ENCODE data around the gene BCOR. TPM values are rescaled to one million over a fixed set of nuclear protein-coding genes. Genes with fewer than 3 reads are reported as not detected.

Gene BCOR
- total RNA-seq, 2 experiments from 2014 or later: 26.1 to 26.3 TPM

DNA sequence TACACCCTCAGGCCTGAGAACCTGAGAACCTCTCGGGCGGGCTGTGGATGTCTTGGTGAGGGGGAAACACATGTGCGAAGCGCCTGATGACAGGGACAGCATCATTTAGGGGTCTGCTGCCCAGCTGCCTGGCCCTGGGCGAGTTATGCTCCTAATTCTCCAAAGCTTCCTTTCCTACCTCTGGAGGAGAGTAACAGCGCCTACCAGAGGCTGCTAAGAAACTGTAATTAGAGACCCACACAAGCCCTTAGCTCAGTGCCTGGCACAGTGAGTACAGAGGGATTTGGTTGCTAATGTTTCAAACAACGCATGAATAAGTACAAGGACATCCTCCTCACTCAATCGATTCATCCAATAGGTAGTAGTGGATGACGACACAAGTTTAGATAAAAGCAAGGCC is 40.4 kb downstream of the BCOR start:
- no peak for ATAC-seq (ENCODE audit: poor library complexity)
- no peak for DNase-seq
- Mint-ChIP-seq H3K9me3 (no peaks in the 10 kb centered on the region), H3K4me3 (no peak overlapping the region), H3K27me3 (no peaks in the 10 kb centered on the region), H3K27ac (no peak overlapping the region), H3K36me3 (ENCODE audit: low read depth) (peaks cover 87% of the 10 kb centered on the region), H3K4me1 (ENCODE audit: low read depth) (peaks cover 12% of the 10 kb centered on the region)
- Histone ChIP-seq H3K4me3 (ENCODE audit: low read length) (no peak overlapping the region), H3K27ac (ENCODE audit: low read depth in 1 of 2, low read length in 2 of 2) (no peak overlapping the region), H3K36me3 (ENCODE audit: insufficient read depth, low read length) (peaks cover 74% of the 10 kb centered on the region), H3K4me1 (ENCODE audit: insufficient read depth, low read length) (peaks cover 9% of the 10 kb centered on the region), H3K27me3 (ENCODE audit: control insufficient read depth in 1 of 2, insufficient read depth in 2 of 2, low read length in 2 of 2) (no peaks in the 10 kb centered on the region), H3K9me3 (ENCODE audit: control insufficient read depth in 1 of 2, insufficient read depth in 1 of 2, low read length in 2 of 2) (peaks cover 4 to 7% of the 10 kb centered on the region in 2 experiments)
- intact Hi-C loops (cut with DNase I, micrococcal nuclease): loop anchor here in 1 of 2 experiments (5.0 to 10.0 kb wide), 2 partner anchors 45 to 323 kb away; no protein-coding TSS in a partner anchor
- ChIA-PET CTCF (no interaction called here), POLR2A (interaction anchor here (0.6 kb wide), 1 partner anchor 1108 kb away, joined by 3 read pairs; no protein-coding TSS in a partner anchor)
- no peak for TF ChIP-seq CTCF (IDR thresholded peaks at IDR 0.05)

DNA sequence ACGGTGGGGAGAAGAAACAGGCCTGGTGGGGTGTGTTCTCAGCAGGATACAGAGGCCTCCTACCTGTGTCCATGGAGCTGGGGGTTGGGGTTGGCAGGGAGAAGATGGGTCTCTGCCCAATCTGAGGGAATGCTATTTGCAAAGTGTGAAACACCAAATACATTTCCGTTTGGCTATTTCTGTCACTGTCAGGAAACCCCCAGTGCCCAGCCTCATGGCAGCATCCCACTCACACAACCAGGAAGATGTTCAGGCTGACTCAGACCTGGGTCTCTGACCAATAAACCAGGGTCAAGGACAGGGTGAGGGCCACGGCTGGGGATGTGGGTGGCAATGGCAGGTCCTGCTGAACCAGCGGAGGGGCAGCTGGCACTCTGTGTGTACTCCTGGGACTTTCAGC is 41.3 kb downstream of the BCOR start:
- intact Hi-C loops (cut with DNase I, micrococcal nuclease): loop anchor here in 1 of 2 experiments (5.0 to 10.0 kb wide), 2 partner anchors 44 to 322 kb away; no protein-coding TSS in a partner anchor
- Histone ChIP-seq H3K4me1 (ENCODE audit: insufficient read depth, low read length) (peaks cover 1% of the 10 kb centered on the region), H3K27me3 (ENCODE audit: control insufficient read depth in 1 of 2, insufficient read depth in 2 of 2, low read length in 2 of 2) (no peaks in the 10 kb centered on the region), H3K9me3 (ENCODE audit: control insufficient read depth in 1 of 2, insufficient read depth in 1 of 2, low read length in 2 of 2) (peaks cover 5 to 14% of the 10 kb centered on the region in 2 experiments), H3K27ac (ENCODE audit: low read depth in 1 of 2, low read length in 2 of 2) (no peak overlapping the region), H3K36me3 (ENCODE audit: insufficient read depth, low read length) (peaks cover 81% of the 10 kb centered on the region), H3K4me3 (ENCODE audit: low read length) (no peak overlapping the region)
- no peak for DNase-seq
- no peak for TF ChIP-seq CTCF (IDR thresholded peaks at IDR 0.05)
- Mint-ChIP-seq H3K9me3 (no peaks in the 10 kb centered on the region), H3K27me3 (no peaks in the 10 kb centered on the region), H3K27ac (no peak overlapping the region), H3K4me1 (ENCODE audit: low read depth) (peaks cover 6% of the 10 kb centered on the region), H3K4me3 (no peak overlapping the region), H3K36me3 (ENCODE audit: low read depth) (peaks cover 89% of the 10 kb centered on the region)
- ATAC-seq (ENCODE audit: poor library complexity): no peak
- ChIA-PET POLR2A (no interaction called here), CTCF (no interaction called here)

DNA sequence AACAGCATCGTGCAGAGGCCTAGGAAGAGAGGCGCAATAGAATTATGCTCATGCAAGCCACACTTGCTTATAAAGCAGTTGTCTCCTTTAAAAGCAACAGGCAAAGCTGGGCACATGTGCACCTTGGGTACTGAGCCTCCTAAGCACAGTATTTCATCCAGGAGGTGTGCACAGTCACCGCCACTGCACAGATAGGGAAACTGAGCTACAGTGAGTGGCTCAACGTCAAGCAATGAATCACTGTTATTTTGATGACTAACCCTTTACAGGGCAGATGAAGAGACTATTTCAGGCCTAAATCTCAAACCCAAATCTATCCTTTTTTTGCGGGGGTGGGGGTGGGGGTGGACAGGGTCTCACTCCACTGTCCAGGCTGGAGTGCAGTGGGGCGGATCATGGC is 42.3 kb downstream of the BCOR start:
- no peak for DNase-seq
- peaks cover 81% of the 10 kb centered on the region for H3K36me3 ChIP-seq (ENCODE audit: insufficient read depth, low read length)
- TF ChIP-seq CTCF (IDR thresholded peaks at IDR 0.05): no peak
- H3K27ac ChIP-seq (ENCODE audit: low read depth in 1 of 2, low read length in 2 of 2): no peak overlapping the region
- no peaks in the 10 kb centered on the region for H3K4me1 Mint-ChIP-seq (ENCODE audit: low read depth)
- no peaks in the 10 kb centered on the region for H3K9me3 Mint-ChIP-seq
- no peaks in the 10 kb centered on the region for H3K27me3 ChIP-seq (ENCODE audit: control insufficient read depth in 1 of 2, insufficient read depth in 2 of 2, low read length in 2 of 2)
- no peaks in the 10 kb centered on the region for H3K4me1 ChIP-seq (ENCODE audit: insufficient read depth, low read length)
- H3K27ac Mint-ChIP-seq: no peak overlapping the region
- ChIA-PET CTCF (interaction anchor here (0.7 kb wide), 1 partner anchor 324 kb away, joined by 3 read pairs; no protein-coding TSS in a partner anchor), POLR2A (no interaction called here)
- H3K27me3 Mint-ChIP-seq: no peaks in the 10 kb centered on the region
- ATAC-seq (ENCODE audit: poor library complexity): no peak
- no peak overlapping the region for H3K4me3 Mint-ChIP-seq
- intact Hi-C loops (cut with DNase I, micrococcal nuclease): loop anchor here in 1 of 2 experiments (5.0 to 10.0 kb wide), 2 partner anchors 43 to 321 kb away; no protein-coding TSS in a partner anchor
- H3K9me3 ChIP-seq (ENCODE audit: control insufficient read depth in 1 of 2, insufficient read depth in 1 of 2, low read length in 2 of 2): peaks cover 9 to 23% of the 10 kb centered on the region in 2 experiments
- H3K4me3 ChIP-seq (ENCODE audit: low read length): no peak overlapping the region
- H3K36me3 Mint-ChIP-seq (ENCODE audit: low read depth): peaks cover 90% of the 10 kb centered on the region
